ENCODE data around the gene KRTAP20-4.

The KRTAP20-4 gene

DNA sequence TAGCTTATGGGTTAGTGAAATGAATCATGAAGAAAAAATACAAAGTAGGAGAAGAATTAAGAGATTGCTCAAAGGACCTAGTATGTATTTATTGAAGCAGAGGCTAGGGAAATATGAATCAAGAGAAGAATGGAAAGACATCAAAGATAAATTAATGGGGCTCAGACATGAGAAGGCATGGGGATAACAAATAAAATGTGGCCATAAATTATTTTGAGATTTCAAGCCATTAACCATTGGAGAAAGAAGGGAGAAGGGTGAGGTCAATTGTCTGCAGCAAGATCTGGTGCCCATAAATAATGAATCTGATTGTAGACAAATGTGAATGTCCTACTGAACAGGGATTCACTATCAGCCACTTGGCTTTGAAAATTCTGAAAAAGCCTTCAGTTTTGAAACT, 32.5 kb downstream of the KRTAP20-4 start:
- no peak for DNase-seq (ENCODE audit: low read depth in 2 of 2)

DNA sequence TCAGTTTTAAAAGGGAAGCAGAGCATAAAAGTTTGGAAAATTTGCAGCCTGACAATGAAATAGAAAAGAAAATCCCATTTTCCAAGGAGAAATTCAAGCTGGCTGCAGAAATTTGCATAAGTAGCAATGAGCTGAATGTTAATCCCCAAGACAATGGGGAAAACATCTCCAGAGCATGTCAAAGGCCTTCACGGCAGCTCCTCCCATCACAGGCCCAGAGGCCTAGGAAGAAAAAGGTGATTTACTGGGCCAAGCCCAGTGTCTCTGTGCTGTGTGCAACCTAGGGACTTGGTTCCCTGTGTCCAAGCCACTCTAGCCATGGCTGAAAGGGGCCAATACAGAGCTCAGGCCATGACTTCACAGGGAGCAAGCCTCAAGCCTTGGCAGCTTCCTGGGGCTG, 48.3 kb downstream of the KRTAP20-4 start:
- no peak for DNase-seq (ENCODE audit: low read depth in 2 of 2)
